ENCODE measurements around the gene SETD6.
A peak's percentile ranks its signal among the peaks of the same experiment; 100 is the strongest.

SETD6 gene

GRCh38 chr16:58494981-58495520, 20.3 kb upstream of the SETD6 start:
- peak; percentile 77 for DNase-seq

GRCh38 chr16:58495521-58496331, 19.6 kb upstream of the SETD6 start:
- DNase-seq: peak; percentile 51

DNA sequence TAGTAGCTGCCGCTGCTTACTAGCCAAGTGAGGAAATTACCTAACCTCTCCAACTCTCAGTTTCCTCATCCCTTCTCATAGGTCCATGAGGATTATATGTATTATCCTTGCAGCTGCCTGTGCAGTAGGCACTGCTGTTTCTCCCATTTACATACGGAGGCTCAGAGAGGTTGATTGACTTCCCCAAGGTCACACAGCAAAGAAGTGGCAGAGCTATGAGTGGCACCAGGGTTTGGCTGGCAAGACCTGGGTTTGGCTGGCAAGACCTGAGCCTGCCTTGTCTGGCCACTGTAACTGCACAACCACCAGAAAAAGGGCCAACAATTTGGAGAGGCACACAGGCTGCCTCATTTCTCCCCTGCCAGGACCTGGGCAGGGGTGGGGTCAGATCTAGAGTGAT, 17.8 kb upstream of the SETD6 start:
- DNase-seq: no peak

GRCh38 chr16:58497935-58498334, 17.4 kb upstream of the SETD6 start:
- no peak for DNase-seq

DNA sequence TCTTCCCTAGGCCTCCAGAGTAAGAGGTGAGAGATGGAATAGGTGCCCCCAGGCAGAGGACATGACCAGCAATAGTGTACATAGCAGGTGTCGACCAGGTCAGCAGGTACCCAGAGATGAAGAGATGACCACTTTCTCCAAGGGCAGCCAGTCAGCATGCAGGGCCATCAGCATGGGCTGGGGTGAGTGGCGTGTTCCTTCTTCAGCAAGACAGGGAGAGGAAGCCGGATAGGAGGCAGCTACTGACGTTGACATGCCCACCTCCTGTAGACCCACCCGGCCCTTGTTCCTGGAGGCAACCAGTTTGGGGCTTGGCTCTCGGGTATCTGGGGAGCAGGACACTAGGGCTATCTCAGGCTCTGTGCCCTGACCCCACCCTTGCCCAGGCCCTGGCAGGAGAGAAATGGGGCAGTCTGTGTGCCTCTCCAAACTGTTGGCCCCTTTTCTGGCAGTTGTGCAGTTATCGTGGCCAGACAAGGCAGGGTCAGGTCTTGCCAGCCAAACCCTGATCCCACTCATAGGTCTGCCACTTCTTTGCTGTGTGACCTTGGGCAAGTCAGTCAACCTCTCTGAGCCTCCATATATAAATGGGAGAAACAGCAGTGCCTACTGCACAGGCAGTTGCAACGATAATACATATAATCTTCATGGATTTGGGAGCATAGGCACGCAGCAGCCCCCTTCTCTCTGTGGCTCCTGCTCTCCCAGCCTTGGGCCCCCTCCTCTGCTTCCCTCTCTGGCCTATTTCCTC, 16.8 kb upstream of the SETD6 start:
- DNase-seq: no peak

DNA sequence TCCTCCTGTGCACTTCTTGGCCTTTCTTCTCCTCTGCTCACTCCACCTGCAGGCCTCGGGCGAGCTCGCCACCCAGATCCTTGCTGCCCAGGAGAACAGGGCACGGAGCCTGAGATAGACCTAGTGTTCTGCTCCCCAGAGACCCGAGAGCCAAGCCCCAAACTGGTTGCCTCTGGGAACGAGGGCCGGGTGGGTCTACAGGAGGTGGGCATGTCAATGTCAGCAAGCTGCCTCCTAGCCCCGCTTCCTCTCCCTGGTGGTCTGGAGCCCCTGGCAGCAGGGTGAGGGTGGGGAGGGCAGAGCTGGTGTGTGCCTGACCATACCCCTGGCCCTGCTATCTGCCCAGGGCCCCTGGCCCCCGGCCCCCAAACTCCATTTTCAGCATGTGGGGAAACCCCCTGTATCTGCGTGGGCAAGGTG, 16.2 kb upstream of the SETD6 start:
- no peak for DNase-seq

- peak; percentile 77 for DNase-seq
Observed at GRCh38 chr16:58499615-58500351, 15.5 kb upstream of the SETD6 start, which contains the start of gene NDRG4. TSS of gene NDRG4 (plus strand) at chr16:58500143. CDS start at chr16:58500249, 106 bp downstream.

GRCh38 chr16:58500430-58501241, 14.7 kb upstream of the SETD6 start:
- DNase-seq: no peak

GRCh38 chr16:58501242-58502131, 13.8 kb upstream of the SETD6 start:
- peak; percentile 25 for DNase-seq

DNA sequence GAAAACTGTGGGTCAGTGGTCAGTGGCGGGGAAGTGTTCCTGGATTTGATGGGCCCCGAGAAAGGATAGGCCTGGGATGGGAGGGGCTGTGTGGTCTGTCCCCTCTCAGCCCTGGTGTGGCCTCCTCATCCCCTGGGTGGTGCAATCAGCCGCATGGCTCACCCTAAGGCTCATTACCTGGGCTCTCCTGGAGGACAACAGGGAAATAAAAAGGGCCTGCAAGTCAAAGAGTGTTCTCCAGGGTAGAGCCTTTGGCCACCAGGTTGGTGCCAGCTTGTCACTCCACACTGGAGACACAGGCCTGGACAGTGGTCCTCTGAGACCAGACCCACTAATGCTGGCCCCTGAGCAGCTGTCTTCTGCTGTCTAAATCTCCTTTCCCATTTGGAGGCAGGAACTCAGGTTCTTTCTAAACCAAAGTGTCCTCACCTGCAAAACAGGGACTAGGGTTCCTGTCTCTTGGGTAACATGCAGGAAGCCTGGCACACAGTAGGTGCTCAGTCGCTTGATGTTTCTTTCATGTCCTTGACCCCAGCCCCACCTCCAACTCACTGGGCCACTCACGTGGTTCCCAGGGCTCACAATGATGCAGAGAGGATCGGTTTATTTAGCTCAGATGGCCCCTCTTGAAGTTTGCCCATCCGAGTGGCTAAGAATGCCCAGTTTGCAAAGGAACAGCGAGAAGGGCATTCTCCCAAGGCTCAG, 12.9 kb upstream of the SETD6 start:
- no peak for DNase-seq

DNA sequence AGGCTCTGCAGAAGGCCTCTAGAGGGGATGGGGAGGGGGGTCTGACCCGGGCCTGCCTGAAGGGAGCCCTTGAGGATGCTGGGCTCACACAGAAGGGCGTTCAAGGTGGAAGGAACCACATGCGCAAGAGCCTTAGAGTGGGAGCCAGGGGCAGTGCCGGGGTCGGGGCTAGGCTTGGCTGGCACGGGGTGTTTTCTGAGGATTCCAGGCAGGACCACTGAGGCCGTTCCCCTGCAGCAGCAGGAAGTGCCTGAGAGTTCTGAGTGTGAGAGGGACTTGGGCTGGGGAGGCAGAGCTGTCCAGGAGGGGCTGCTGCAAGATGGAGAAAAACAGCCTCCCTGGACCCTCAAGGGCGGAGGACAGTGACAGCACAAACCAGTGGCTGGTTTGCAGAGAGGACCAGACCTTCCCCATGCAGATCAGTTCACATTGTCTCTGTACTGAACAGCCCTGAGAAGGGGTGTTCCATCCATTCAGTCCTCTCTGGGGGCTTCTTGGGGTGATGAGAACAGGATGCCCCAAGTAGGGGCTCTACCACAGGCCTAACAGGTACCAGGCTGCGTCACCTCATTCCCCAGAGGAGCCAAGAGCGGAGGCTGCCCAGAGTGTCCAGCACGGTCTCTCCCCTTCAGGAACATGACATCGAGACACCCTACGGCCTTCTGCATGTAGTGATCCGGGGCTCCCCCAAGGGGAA, 12.0 kb upstream of the SETD6 start:
- DNase-seq: no peak

DNA sequence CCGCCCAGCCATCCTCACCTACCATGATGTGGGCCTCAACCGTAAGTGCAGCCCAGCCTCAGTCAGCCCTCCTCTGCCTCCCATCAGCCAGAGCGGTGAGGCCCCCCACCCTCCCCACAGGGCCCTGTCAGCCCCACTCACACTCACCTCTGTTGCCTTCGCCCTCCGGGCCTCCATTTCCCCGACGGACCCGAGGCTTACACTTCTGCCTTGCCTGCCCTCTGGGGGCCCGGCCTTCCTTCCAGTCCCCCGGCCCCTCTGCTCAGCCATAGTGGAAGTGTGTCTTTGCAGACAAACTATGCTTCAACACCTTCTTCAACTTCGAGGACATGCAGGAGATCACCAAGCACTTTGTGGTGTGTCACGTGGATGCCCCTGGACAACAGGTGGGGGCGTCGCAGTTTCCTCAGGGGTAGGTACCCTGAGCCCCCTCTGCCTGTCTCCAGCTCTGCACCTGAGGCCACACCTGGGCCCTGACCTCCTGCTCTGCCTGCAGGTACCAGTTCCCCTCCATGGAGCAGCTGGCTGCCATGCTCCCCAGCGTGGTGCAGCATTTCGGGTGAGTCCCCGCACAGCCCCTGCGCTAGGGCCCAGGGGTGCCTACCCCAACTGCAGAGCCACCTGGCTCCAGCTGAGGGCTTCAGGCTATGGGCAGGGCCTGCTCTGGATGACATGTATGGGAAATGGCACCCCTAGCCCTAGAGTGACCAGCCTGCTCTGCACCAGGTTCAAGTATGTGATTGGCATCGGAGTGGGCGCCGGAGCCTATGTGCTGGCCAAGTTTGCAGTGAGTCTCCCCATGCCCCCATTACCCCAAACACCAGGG, 11.2 kb upstream of the SETD6 start:
- no peak for DNase-seq

DNA sequence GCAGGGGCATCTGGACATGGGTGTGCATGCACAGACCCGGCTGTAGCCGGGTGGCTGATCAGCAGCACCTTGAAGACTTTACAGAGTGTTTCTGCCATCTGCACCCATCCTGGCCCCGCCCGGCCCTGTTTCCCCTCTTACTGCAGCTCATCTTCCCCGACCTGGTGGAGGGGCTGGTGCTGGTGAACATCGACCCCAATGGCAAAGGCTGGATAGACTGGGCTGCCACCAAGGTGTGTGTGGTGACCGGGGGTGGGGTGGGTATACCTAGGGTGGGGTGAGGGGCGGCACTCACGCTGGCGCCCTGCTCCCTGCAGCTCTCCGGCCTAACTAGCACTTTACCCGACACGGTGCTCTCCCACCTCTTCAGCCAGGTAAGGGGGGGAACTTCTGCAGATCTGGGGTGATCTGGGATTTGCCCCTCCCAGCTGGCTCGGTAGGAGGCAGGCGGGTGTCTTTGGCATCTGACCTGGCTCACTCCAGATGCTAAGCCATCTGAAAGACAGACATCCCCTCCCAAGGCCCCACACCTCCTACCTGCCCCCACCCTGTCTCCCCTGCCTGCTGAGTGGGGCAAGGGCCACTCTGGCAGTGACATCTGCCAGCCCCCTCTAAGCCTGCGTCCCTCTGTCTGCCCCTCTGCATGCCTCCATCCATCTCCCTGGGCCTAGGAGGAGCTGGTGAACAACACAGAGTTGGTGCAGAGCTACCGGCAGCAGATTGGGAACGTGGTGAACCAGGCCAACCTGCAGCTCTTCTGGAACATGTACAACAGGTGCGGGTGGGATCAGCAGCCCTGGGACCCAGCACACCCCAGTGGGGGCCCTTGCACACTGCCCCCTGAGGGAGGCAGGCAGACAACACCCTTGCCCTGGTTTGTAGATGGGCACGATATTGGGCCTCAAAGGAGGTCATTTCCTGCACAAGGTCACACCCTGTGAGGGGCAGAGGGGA, 8.8 kb upstream of the SETD6 start:
- DNase-seq: no peak

DNA sequence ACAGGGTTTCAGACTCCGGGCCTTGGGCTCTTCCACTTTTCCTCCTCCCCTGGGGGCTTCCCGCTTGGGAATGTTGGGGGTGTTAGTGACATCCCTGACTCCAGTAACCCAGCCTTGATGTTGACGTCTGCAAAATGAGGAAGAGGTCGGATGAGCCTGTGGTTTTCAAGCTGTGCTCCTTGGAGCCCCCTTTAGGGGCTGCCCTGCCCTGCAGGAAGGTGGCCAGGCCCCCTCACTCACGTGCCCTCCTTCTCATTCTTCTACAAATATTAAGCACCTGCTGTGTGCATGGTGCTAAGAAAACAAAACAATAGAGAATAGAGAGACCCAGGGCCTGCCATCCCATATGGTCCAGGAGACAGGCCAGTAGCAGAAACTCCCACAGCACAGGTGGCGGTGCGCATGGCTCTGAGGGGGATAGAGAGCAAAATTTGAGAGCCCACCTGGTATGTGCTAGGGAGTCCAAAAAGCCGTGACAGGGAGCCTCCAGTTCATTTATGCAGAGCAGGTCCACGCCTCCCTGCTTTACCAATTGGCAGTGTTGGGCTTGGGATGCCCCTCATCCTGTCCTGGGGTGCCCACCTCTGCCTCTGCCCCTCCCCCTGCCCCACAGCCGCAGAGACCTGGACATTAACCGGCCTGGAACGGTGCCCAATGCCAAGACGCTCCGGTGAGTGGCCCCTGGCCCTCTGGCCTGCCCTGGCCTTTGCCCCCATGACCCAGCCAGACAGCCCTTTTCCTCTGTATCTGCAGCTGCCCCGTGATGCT, 7.9 kb upstream of the SETD6 start:
- DNase-seq: no peak

- no peak for DNase-seq
Observed at GRCh38 chr16:58507963-58508670, 7.2 kb upstream of the SETD6 start.

DNA sequence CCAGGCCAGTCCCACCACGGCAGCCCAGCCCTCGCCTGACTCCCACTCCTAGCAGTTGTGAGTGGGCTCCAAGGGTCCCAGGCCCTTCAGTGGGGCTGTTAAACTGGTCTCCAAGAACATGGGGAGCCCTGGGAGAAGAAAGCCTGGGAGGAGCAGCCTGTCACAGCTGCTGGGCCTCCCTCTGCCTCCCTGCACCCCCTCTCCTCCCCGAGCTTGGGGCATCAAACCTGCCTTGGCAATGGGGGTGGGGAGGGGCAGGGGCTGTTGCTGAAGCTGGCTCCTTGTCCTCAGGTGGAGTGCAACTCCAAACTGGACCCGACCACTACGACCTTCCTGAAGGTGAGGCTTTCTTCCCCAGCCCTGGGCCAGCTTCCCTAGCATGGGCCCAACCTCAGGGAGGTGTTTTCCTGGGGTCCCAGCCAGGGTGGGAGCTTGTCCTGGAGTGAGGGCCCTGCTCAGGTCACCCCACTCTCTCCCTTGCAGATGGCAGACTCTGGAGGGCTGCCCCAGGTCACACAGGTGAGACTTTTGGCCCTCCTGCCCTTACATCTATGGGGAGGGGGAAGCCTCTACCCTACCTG, 6.6 kb upstream of the SETD6 start:
- DNase-seq: no peak

Measured in DMS79 (cell line).